Cardiac fibroblast (primary cell): ENCODE measurements around the gene PRRC2B.
A peak's percentile ranks its signal among the peaks of the same experiment; 100 is the strongest.

Source experiments
- DNase-seq, 2 donors: peaks; one replicate each; pipeline versions ENCODE4 v3.0.0 to v3.0.0-alpha.2; 2010; ENCODE audit warnings: low read depth in 2 of 2
- H3K4me3 ChIP-seq, 2 donors: replicated peaks in 1 of 2; 1 replicate in 1 of 2; 2 replicates in 1 of 2; pipeline ENCODE4 v1.5.1; 2011; ENCODE audit warnings: low read depth in 2 of 2, low read length in 2 of 2, mild to moderate bottlenecking in 2 of 2, moderate library complexity in 1 of 2
- CTCF ChIP-seq: IDR thresholded peaks from one replicate; pipeline ENCODE4 v1.5.1; 2011; ENCODE audit warnings: low read depth, mild to moderate bottlenecking, low read length, inconsistent platforms

PRRC2B gene

DNA sequence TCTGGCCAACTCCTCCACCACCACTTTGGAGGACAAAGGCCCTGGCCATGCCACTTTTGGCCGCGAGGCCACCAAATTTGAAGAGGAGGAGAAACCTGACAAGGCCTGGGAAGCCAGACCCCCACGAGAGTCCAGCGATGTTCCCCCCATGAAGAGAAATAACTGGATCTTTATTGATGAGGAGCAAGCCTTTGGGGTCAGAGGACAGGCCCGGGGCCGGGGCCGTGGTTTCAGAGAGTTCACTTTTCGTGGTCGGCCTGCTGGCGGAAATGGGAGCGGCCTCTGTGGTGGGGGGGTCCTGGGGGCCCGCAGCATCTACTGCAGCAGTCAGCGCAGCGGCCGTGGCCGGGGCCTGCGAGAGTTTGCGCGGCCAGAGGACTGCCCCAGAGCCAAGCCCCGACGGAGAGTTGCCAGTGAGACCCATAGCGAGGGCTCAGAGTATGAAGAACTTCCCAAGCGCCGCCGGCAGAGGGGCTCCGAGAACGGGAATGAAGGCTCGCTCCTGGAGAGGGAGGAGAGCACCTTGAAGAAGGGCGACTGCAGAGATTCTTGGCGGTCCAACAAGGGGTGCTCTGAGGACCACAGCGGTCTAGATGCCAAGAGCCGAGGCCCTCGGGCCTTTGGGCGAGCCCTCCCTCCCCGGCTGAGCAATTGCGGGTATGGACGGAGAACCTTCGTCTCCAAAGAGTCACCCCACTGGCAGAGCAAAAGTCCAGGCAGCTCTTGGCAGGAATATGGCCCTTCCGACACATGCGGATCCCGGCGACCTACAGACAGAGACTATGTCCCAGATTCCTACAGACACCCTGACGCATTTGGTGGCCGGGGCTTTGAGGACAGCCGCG, 81.4 kb downstream of the PRRC2B start:
- H3K4me3 ChIP-seq = no peak overlapping the region
- DNase-seq = no peak
- no peak for TF ChIP-seq CTCF

GRCh38 chr9:131475956-131476776, 82.3 kb downstream of the PRRC2B start:
- no peak overlapping the region for H3K4me3 ChIP-seq
- DNase-seq = no peak
- peak; percentile 49 for TF ChIP-seq CTCF

DNA sequence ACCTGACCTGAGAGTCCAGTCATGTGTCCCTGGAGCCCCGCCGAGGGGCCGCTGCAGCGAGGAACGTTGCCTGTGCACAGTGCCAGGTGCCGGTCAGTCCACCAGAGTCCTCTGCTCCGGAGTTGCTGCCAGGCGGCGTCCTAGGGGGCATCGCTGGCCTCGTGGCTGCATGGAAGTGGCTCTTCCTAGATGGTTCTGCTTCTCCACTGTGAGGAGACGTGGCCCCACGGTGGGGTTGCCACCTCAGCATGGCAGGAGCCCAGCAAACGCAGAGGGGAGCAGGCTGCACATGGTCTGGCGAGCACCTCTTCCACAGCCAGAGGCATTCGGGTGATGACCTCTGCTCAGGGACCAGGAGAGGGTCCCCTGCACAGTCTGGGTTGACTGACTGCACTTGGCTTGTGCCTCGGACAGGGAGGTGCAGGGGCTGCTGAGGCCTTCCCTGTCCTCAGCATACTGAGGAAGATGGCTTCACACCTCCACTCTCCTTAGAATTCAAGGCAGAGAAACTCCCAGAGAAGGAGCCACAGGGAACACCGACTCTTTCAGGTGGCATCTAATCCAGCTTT, 83.0 kb downstream of the PRRC2B start:
- DNase-seq = no peak
- TF ChIP-seq CTCF = no peak
- H3K4me3 ChIP-seq = no peak overlapping the region

GRCh38 chr9:131477367-131477766, 83.5 kb downstream of the PRRC2B start:
- no peak overlapping the region for H3K4me3 ChIP-seq
- no peak for TF ChIP-seq CTCF
- no peak for DNase-seq

DNA sequence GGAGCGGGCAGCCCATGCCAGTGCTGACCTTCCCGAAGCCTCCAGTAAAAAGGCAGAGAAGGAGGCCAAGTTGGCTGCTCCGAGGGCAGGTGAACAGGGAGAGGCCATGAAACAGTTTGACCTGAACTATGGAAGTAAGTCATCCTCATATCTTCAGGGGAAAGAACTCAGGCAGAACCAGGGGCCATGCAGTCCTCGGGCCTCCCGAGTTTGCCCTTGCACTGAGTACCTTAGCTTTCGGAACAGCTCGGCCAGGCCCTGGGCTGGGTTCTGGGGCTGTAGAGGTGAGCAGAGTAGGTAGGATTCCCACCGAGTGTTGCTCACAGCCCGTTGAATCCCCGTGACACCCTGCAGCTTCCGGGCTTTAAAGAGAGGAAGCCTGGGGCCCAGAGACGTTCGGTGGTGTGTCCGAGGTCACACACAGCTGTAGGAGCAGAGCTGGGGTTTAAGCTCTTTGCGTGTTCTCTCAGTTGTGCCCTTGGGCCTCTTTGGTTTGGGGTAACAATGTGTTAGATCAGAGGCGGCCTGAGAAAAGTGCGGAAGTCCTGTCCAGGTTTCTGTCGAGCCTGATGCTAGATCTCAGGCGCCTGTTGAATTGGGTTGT, 84.0 kb downstream of the PRRC2B start:
- H3K4me3 ChIP-seq = no peak overlapping the region
- DNase-seq = no peak
- TF ChIP-seq CTCF = no peak

DNA sequence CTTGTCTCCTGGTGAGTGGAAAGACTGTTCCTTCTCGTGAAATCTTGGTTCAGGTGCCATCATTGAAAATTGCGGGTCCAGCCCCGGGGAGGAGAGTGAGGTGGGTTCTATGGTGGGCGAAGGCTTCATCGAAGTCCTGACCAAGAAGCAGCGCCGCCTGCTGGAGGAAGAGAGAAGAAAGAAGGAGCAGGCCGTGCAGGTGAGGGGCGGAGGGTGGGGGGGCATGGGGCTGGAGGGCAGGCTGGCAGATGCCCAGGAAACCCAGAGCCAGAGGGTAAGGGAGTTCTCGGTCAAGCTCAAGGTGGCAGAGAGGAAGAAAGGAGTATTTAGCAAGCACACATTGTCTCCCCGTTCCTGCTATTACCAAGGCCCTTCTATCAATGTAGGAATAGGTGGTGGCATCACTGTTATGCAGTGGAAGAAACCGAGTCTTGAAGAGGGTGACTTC, 84.6 kb downstream of the PRRC2B start:
- peak; percentile 34 to 42 for DNase-seq
- no peak overlapping the region for H3K4me3 ChIP-seq
- peak; percentile 53 for TF ChIP-seq CTCF
